SK-N-DZ (cell line): ENCODE data around the gene TULP3.
A peak's percentile ranks its signal among the peaks of the same experiment; 100 is the strongest.

Source experiments
- DNase-seq: peaks from one replicate; pipeline ENCODE4 v3.0.0-alpha.2; 2015; ENCODE audit warnings: low spot score
- small RNA-seq, 2 experiments: library from RNA; depleted of rRNA; stranded (forward); fragments of <200 nt; gene quantifications; one replicate each; pipeline ENCODE3, GENCODE V24; 2014

Gene TULP3

GRCh38 chr12:2963760-2964292 is 73.1 kb downstream of the TULP3 start:
- DNase-seq = no peak

- DNase-seq = no peak
Measured at GRCh38 chr12:2967651-2968050, 77.0 kb downstream of the TULP3 start.

GRCh38 chr12:2970744-2971143 is 80.1 kb downstream of the TULP3 start:
- peak; percentile 39 for DNase-seq

GRCh38 chr12:2973566-2973965 is 82.9 kb downstream of the TULP3 start:
- DNase-seq = no peak

GRCh38 chr12:2974560-2974971 is 83.9 kb downstream of the TULP3 start:
- no peak for DNase-seq

GRCh38 chr12:2976581-2976996 is 85.9 kb downstream of the TULP3 start:
- peak; percentile 88 for DNase-seq

- DNase-seq = no peak
Measured at GRCh38 chr12:2977776-2978175, 87.1 kb downstream of the TULP3 start.

- DNase-seq = no peak
Measured at GRCh38 chr12:2979806-2980205, 89.1 kb downstream of the TULP3 start.

GRCh38 chr12:2980630-2981029 is 89.9 kb downstream of the TULP3 start:
- no peak for DNase-seq

GRCh38 chr12:2982361-2982760 is 91.7 kb downstream of the TULP3 start:
- no peak for DNase-seq

GRCh38 chr12:2984249-2984648 is 93.6 kb downstream of the TULP3 start:
- DNase-seq = no peak

GRCh38 chr12:2984698-2985097 is 94.0 kb downstream of the TULP3 start:
- DNase-seq = no peak

- DNase-seq = no peak
Measured at GRCh38 chr12:2986876-2987275, 96.2 kb downstream of the TULP3 start.

- no peak for DNase-seq
Measured at GRCh38 chr12:2988494-2988893, 97.8 kb downstream of the TULP3 start.

Small RNA genes within 50 kb of the gene (small RNA-seq; reads per million reads assigned to genes)
- gene RNU6-1315P = 0 reads per million in 2 experiments
